H1 (cell line): Measurements from ENCODE around the gene ANKRD6. TPM values are rescaled to one million over a fixed set of nuclear protein-coding genes. Genes with fewer than 3 reads are reported as not detected.

Experiments
- CTCF ChIA-PET: fragments of 300-600 bp; sonication (Branson Sonifier 250); formaldehyde crosslinking; loops from one replicate; lab custom pipeline; 2021; ENCODE audit not compliant: partially characterized antibody; lab: Charles Lee
- POLR2A ChIA-PET: fragments of 300-600 bp; sonication (Branson Sonifier 250); formaldehyde crosslinking; loops from one replicate; lab custom pipeline; 2021; ENCODE audit warnings: inconsistent platforms; ENCODE audit not compliant: partially characterized antibody; lab: Charles Lee
- DNase-seq, 2 experiments: peaks; one replicate each; pipeline versions ENCODE4 v3.0.0 to v3.0.0-alpha.2; 2010 to 2022; ENCODE audit warnings: low spot score in 2 of 2, low read depth in 1 of 2, mixed read lengths in 1 of 2
- FAIRE-seq: peaks from 2 replicates; lab custom pipeline; 2011; peaks lifted over from hg19 to GRCh38; lab: Jason Lieb, UNC
- H2AFZ ChIP-seq: 2 replicates; pipeline ENCODE4 v1.8.1; 2012; ENCODE audit warnings: low read length, inconsistent platforms
- H2AK5ac ChIP-seq: 2 replicates; pipeline ENCODE4 v1.6.1; 2013; ENCODE audit warnings: low read depth, low read length
- H2BK120ac ChIP-seq: replicated peaks from 2 replicates; pipeline ENCODE3; 2013; ENCODE audit warnings: low read depth, low read length, inconsistent platforms
- H2BK12ac ChIP-seq: 2 replicates; pipeline ENCODE4 v1.6.1; 2013; ENCODE audit warnings: low read depth, low read length
- H2BK15ac ChIP-seq: 2 replicates; pipeline ENCODE4 v1.6.1; 2013; ENCODE audit warnings: low read length
- H2BK20ac ChIP-seq: 2 replicates; pipeline ENCODE4 v1.6.1; 2013; ENCODE audit warnings: low read length
- H2BK5ac ChIP-seq: 2 replicates; pipeline ENCODE4 v1.6.1; 2013; ENCODE audit warnings: low read depth, low read length
- H3K14ac ChIP-seq: 2 replicates; pipeline ENCODE4 v1.6.1; 2013; ENCODE audit warnings: inconsistent platforms; ENCODE audit not compliant: insufficient read length
- H3K18ac ChIP-seq: 2 replicates; pipeline ENCODE4 v1.6.1; 2013; ENCODE audit warnings: low read length; ENCODE audit errors: extremely low read depth
- H3K23ac ChIP-seq: 2 replicates; pipeline ENCODE4 v1.6.1; 2013; ENCODE audit warnings: inconsistent platforms; ENCODE audit not compliant: insufficient read length
- H3K23me2 ChIP-seq: 2 replicates; pipeline ENCODE4 v1.6.1; 2013; ENCODE audit warnings: low read depth, low read length
- H3K27ac ChIP-seq: 2 replicates; pipeline ENCODE4 v1.6.1; 2011; ENCODE audit warnings: low read depth, low read length, inconsistent platforms
- H3K27me3 ChIP-seq, 4 experiments: replicated peaks in 1 of 4; 1 replicate in 1 of 4; 2 replicates in 3 of 4; pipeline versions ENCODE4 v1.6.1 to v1.8.1; 2011 to 2013; ENCODE audit warnings: low read length in 3 of 4, mild to moderate bottlenecking in 3 of 4, inconsistent platforms in 2 of 4, mixed read lengths in 2 of 4, moderate library complexity in 1 of 4; ENCODE audit not compliant: control insufficient read depth in 3 of 4, insufficient read depth in 3 of 4; ENCODE audit errors: extremely low read depth in 1 of 4
- H3K36me3 ChIP-seq, 4 experiments: 2 replicates each; pipeline versions ENCODE4 v1.6.1 to v1.8.1; 2011 to 2013; ENCODE audit warnings: mild to moderate bottlenecking in 4 of 4, low read length in 3 of 4, moderate library complexity in 2 of 4, control low read depth in 1 of 4, inconsistent platforms in 1 of 4; ENCODE audit not compliant: insufficient read depth in 4 of 4, control insufficient read depth in 2 of 4
- H3K4ac ChIP-seq: replicated peaks from 2 replicates; pipeline ENCODE3; 2013; ENCODE audit warnings: low read length, low read depth, mixed read lengths, inconsistent platforms; ENCODE audit not compliant: insufficient read length
- H3K4me1 ChIP-seq, 4 experiments: replicated peaks in 1 of 4; 1 replicate in 1 of 4; 2 replicates in 3 of 4; pipeline versions ENCODE4 v1.6.1 to v1.8.1; 2011 to 2013; ENCODE audit warnings: low read length in 3 of 4, inconsistent platforms in 2 of 4, mixed read lengths in 1 of 4; ENCODE audit not compliant: insufficient read depth in 4 of 4, control insufficient read depth in 3 of 4
- H3K4me2 ChIP-seq, 2 experiments: 2 replicates each; pipeline versions ENCODE4 v1.6.1 to v1.8.1; 2011 to 2013; ENCODE audit warnings: low read depth in 2 of 2, low read length in 2 of 2, control low read depth in 1 of 2, inconsistent platforms in 1 of 2, mild to moderate bottlenecking in 1 of 2; ENCODE audit not compliant: insufficient read depth in 1 of 2
- H3K4me3 ChIP-seq, 4 experiments: fragments of 200-600, 300-600 bp in 1 of 4; sonication (generic), shearing (Covaris generic), sonication (Bioruptor Twin) in 1 of 4; 2 replicates each; pipeline versions ENCODE4 v1.5.1 to v1.8.1; 2011 to 2016; ENCODE audit warnings: low read length in 4 of 4, low read depth in 3 of 4, control low read depth in 2 of 4, inconsistent platforms in 2 of 4, mild to moderate bottlenecking in 2 of 4, mixed read lengths in 1 of 4, moderate library complexity in 1 of 4; ENCODE audit not compliant: insufficient read depth in 2 of 4; ENCODE audit errors: extremely low read depth in 1 of 4
- H3K56ac ChIP-seq: replicated peaks from 2 replicates; pipeline ENCODE3; 2013; ENCODE audit warnings: low read depth, mild to moderate bottlenecking, mixed read lengths, low read length, inconsistent platforms; ENCODE audit not compliant: insufficient read length
- H3K79me1 ChIP-seq: 2 replicates; pipeline ENCODE4 v1.6.1; 2013; ENCODE audit warnings: low read depth, low read length, control low read depth
- H3K79me2 ChIP-seq, 2 experiments: 2 replicates each; pipeline versions ENCODE4 v1.6.1 to v1.8.1; 2012 to 2013; ENCODE audit warnings: low read length in 2 of 2, mild to moderate bottlenecking in 2 of 2, inconsistent platforms in 1 of 2; ENCODE audit not compliant: insufficient read depth in 2 of 2, control insufficient read depth in 1 of 2
- H3K9ac ChIP-seq, 4 experiments: replicated peaks in 1 of 4; 1 replicate in 1 of 4; 2 replicates in 3 of 4; pipeline versions ENCODE4 v1.6.1 to v1.8.1; 2011 to 2013; ENCODE audit warnings: low read depth in 3 of 4, low read length in 3 of 4, control low read depth in 2 of 4, mild to moderate bottlenecking in 2 of 4, moderate library complexity in 2 of 4, inconsistent platforms in 1 of 4; ENCODE audit errors: extremely low read depth in 1 of 4
- H3K9me3 ChIP-seq, 2 experiments: 2 replicates each; pipeline versions ENCODE4 v1.6.1 to v1.8.1; 2012 to 2013; ENCODE audit warnings: mild to moderate bottlenecking in 2 of 2, moderate library complexity in 2 of 2, control low read depth in 1 of 2, inconsistent platforms in 1 of 2, low read depth in 1 of 2, low read length in 1 of 2, mixed read lengths in 1 of 2; ENCODE audit not compliant: insufficient read depth in 2 of 2
- H4K20me1 ChIP-seq, 2 experiments: replicated peaks in 1 of 2; 2 replicates each; pipeline versions ENCODE3 to v1.8.1; 2011 to 2013; ENCODE audit warnings: inconsistent platforms in 2 of 2, low read length in 2 of 2, mild to moderate bottlenecking in 1 of 2; ENCODE audit not compliant: insufficient read depth in 2 of 2, control insufficient read depth in 1 of 2
- H4K5ac ChIP-seq: 2 replicates; pipeline ENCODE4 v1.6.1; 2013; ENCODE audit warnings: low read length, low read depth, mixed read lengths, inconsistent platforms; ENCODE audit not compliant: insufficient read length
- H4K8ac ChIP-seq: 2 replicates; pipeline ENCODE4 v1.8.0; 2013; ENCODE audit warnings: mild to moderate bottlenecking, moderate library complexity, low read length, inconsistent platforms; ENCODE audit not compliant: insufficient read depth; ENCODE audit errors: extremely low read depth
- H4K91ac ChIP-seq: replicated peaks from 2 replicates; pipeline ENCODE3; 2013; ENCODE audit warnings: low read length, mixed read lengths, inconsistent platforms; ENCODE audit not compliant: insufficient read length
- TCF12 ChIP-seq: IDR thresholded peaks from 2 replicates; pipeline ENCODE4 v1.6.1; 2011; ENCODE audit warnings: low read depth, mild to moderate bottlenecking, low read length
- WGBS, 2 experiments: shearing (Covaris generic) in 1 of 2; methylation state at CpG; one replicate each; pipeline versions ENCODE4 v1.1.6 to v1.1.7; 2013 to 2015; ENCODE audit warnings: low lambda C conversion rate in 2 of 2, mixed read lengths in 2 of 2, inconsistent platforms in 1 of 2, low coverage in 1 of 2, missing lambda C conversion rate in 1 of 2; ENCODE audit not compliant: insufficient replicate concordance in 2 of 2, insufficient coverage in 1 of 2, insufficient read length in 1 of 2; ENCODE audit errors: extremely low coverage in 1 of 2, missing lambda C conversion rate in 1 of 2; 5-methylcytosine and 5-hydroxymethylcytosine counted together
- polyA plus RNA-seq, 7 experiments: library from polyadenylated mRNA; depleted of rRNA in 3 of 7; stranded (reverse) in 5 of 7; unstranded in 2 of 7; fragments of >200 nt in 5 of 7; fragments of 200-250 nt in 2 of 7; gene quantifications; 1 replicate in 5 of 7; 2 replicates in 1 of 7; 4 replicates in 1 of 7; pipeline versions ENCODE4 v1.2.1 to v1.2.3, GENCODE V29; 2011 to 2013; ENCODE audit warnings: missing spikeins in 2 of 7, mixed read lengths in 2 of 7
- total RNA-seq: library from RNA; stranded (reverse); fragmentation: NEBNext Ultra II Directional; extraction: Animal tissue kit (Norgen Biotek cat#: 25700); gene quantifications from 2 replicates; pipeline ENCODE4 v1.2.1, GENCODE V29; 2021
- TF ChIP-seq, protein P1 (sequence below), 3 experiments: IDR thresholded peaks; 1 replicate in 2 of 3; 2 replicates in 1 of 3; pipeline versions ENCODE4 v1.5.1 to v1.6.1; 2011; ENCODE audit warnings: low read length in 3 of 3, mild to moderate bottlenecking in 3 of 3, inconsistent platforms in 2 of 3, low read depth in 1 of 3, moderate library complexity in 1 of 3; ENCODE audit not compliant: insufficient read depth in 1 of 3; ENCODE audit errors: control extremely low read depth in 1 of 3

Gene ANKRD6
- total and polyA plus RNA-seq, 2 of the 8 experiments (the other 6 are each of a cell fraction or from before 2014, with no cell fraction given): 5.9 to 12.8 TPM

DNA sequence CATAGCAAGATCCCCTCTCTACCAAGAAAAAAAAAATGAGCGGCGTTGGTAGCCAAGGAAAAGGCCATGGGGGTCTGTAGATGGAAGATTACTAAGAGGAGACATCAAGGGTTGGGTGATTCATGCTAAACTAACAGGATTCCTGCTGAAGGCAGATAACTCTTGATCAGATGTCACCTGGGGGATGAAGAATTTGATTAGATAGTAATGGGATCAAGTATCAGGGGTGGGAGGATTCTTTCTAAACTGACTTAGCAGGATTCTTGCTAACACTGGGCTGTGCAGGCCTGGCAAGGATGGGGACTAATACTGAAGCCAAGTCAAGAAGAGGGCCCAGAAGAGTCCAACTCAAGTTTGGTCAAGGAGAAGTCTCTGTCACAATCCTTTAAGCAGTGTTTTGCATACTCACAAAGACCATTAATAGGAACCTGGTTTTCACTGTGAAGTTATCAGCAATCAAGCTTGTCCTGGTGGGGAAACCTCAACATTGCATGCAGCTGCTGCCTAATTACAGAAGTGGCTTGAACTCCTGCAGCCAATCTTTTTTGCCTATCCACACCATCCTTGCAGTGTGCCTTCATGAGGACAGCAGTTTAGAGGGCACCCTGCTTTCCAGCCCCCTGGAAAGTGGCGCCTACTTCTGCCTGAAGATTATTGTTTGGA, 61.3 kb downstream of the ANKRD6 start:
- WGBS, 2 experiments: 92% methylated on average over 3 of the region's 3 CpGs; no CpG with 5 or more reads in 1 of the 2 experiments
- no peaks in the 10 kb centered on the region for H3K36me3 ChIP-seq
- FAIRE-seq: peak; percentile 32

More for the DNA sequence above, 61.3 kb downstream of the ANKRD6 start:
- Histone ChIP-seq H2AK5ac (no peak overlapping the region), H2BK5ac (no peak overlapping the region), H4K20me1 (no peaks in the 10 kb centered on the region), H4K5ac (no peak overlapping the region), H3K9ac (no peak overlapping the region), H3K56ac (no peak overlapping the region), H2AFZ (no peak overlapping the region), H2BK15ac (no peak overlapping the region), H2BK20ac (no peak overlapping the region), H3K4me1 (peaks cover 4 to 10% (median 7%) of the 10 kb centered on the region in 4 experiments; a peak in 5 of 7 replicates), H2BK12ac (no peak overlapping the region), H4K91ac (no peak overlapping the region), H3K23ac (no peak overlapping the region), H3K27me3 (0 out of 7 replicates have a peak, but pooled peaks cover 0 to under 1% (median 0%) of the 10 kb centered on the region in 4 experiments), H3K4me3 (no peak overlapping the region), H3K79me2 (peaks cover 0 to under 1% of the 10 kb centered on the region in 2 experiments; a peak in 1 of 4 replicates), H4K8ac (no peak overlapping the region), H3K4me2 (no peak overlapping the region), H3K14ac (no peak overlapping the region), H2BK120ac (no peak overlapping the region), H3K9me3 (no peaks in the 10 kb centered on the region), H3K27ac (no peak overlapping the region), H3K23me2 (no peaks in the 10 kb centered on the region), H3K18ac (no peak overlapping the region), H3K79me1 (no peaks in the 10 kb centered on the region; the same call in none of the 2 replicates), H3K4ac (no peak overlapping the region)
- ChIA-PET POLR2A (no interaction called here), CTCF (interaction anchor here (0.6 to 2.2 kb wide), 13 partner anchors 8 to 140 kb away, joined by 3 to 6 read pairs (median 4); no protein-coding TSS in a partner anchor)
- no peak for DNase-seq
- no peak for TF ChIP-seq TCF12
- TF ChIP-seq, protein P1, sequence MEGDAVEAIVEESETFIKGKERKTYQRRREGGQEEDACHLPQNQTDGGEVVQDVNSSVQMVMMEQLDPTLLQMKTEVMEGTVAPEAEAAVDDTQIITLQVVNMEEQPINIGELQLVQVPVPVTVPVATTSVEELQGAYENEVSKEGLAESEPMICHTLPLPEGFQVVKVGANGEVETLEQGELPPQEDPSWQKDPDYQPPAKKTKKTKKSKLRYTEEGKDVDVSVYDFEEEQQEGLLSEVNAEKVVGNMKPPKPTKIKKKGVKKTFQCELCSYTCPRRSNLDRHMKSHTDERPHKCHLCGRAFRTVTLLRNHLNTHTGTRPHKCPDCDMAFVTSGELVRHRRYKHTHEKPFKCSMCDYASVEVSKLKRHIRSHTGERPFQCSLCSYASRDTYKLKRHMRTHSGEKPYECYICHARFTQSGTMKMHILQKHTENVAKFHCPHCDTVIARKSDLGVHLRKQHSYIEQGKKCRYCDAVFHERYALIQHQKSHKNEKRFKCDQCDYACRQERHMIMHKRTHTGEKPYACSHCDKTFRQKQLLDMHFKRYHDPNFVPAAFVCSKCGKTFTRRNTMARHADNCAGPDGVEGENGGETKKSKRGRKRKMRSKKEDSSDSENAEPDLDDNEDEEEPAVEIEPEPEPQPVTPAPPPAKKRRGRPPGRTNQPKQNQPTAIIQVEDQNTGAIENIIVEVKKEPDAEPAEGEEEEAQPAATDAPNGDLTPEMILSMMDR (IDR thresholded peaks at IDR 0.05; ENCODE audit: control extremely low read depth in 1 of 3, insufficient read depth in 1 of 3, low read depth in 1 of 3, low read length in 3 of 3): peak in 1 of 3 experiments; percentile 55; a peak in 1 of 4 replicates
